Medulla oblongata (tissue), 1 donor: ENCODE data around the gene CAMSAP2.
"Not testable (repeated sequence)": the region's sequence is repeated elsewhere in the genome, so short reads cannot be mapped to it uniquely, and the experiment has no call there.

Source experiments
- DNase-seq: peaks from one replicate; pipeline ENCODE4 v3.0.0-alpha.2; 2015; ENCODE audit errors: extremely low spot score

CAMSAP2 gene

GRCh38 chr1:200738949-200739651 lies 407 bp downstream of the CAMSAP2 start:
- DNase-seq: peak; percentile 90

DNA sequence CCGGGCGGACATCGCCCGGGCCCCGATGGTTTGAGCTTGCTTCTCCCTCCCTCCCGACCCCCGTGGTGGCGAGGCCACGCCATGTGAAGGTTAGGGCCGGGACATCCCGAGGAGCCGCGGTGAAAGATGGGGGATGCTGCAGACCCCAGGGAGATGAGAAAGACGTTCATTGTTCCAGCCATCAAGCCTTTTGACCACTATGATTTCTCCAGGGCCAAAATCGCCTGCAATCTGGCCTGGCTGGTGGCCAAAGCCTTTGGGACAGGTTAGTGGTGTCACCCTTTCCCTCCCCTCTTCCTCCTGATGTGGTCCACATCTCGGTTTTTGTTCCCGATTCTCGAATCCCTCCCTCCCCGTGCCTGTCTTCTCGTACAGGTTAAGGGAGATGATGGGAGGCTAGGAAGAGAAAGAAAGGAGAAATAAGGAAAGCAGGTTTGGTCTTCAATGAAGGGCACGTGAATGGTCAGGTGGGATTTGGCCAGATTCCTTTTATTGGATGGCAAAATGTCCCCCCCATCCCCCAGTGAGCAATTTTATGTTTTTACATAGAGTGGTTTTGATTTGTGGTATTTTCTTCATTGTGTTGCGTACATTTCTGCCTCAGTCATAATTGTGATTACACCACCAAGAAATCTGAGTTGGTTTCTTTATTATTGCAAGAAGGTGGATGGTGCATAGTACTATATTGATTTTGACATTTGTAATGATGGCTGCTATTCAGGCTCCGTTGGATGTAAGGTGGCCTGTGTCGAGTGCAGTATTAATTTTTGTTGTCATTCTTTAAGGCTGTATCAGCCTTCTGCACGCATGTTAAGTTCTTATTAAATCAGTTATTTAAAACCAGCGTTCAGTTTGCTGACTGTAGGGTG lies 1.2 kb downstream of the CAMSAP2 start:
- peak; percentile 55 for DNase-seq

DNA sequence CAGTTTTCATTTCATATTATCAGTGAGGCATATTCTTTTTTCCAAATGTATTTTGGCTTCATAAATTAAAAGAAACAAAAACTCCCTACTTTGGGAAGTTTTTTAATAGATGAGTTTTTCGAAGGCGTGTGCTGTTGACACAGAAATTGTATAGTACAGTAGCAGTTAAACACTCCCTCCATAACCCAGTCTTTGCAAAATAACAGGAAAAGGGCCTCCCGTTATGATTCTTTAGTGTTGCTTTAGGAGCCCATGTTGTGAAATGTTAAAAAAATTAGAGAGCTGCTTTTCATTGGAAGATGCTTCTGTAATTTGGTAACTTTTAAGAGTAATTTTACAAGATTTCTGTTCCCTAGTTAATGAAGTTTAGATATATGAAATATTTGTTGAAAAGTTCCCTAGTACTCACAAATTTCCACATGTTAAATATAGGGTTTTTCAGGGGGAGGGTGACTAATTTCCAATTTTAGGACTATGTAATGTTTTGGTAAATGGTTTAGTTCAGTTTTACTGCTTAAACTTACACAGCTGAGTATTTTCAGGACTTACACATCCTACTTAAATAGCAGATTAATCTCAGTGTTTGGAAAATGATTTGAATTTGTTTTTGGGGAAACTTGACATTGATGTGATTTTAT lies 2.0 kb downstream of the CAMSAP2 start:
- DNase-seq: peak; percentile 24

- no peak for DNase-seq
These were observed 3.0 kb downstream of the CAMSAP2 start for GRCh38 chr1:200741551-200742207.

DNA sequence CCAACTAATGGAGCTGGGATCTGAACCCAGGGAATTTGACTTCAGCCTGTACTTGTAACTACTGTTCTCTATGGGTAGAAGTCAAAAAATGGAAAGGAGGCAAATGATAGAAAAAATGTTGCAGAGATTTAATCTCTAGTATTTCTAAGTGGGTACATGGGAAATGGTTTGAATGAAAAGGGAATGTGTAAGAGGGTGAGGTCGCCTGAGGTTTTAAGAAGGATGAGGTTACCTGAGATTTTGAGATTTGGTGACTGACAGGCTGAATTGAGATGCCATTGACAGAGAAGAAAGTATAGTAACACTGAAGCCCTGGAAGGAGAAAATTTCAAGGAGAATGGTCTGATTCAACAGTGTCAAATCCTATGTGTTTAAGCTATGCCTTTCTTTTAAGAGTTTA lies 5.5 kb downstream of the CAMSAP2 start:
- DNase-seq: no peak

- peak; percentile 80 for DNase-seq
These were observed 10.4 kb downstream of the CAMSAP2 start for GRCh38 chr1:200749090-200749489.

DNA sequence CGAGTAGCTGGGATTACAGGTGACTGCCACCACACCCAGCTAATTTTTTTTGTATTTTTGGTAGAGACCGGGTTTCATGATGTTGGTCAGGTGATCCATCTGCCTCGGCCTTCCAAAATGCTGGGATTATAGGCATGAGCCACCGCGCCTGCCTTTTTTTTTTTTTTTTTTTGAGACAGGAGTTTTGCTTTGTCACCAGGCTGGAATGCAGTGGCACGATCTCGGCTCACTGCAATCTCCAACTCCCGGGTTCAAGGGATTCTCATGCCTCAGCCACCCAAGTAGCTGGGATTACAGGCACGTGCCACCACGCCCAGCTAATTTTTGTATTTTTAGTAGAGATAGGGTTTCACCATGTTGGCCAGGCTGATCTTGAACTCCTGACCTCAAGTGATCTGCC lies 12.1 kb downstream of the CAMSAP2 start:
- DNase-seq: not testable (repeated sequence)

GRCh38 chr1:200751717-200752116 lies 13.0 kb downstream of the CAMSAP2 start:
- DNase-seq: no peak

DNA sequence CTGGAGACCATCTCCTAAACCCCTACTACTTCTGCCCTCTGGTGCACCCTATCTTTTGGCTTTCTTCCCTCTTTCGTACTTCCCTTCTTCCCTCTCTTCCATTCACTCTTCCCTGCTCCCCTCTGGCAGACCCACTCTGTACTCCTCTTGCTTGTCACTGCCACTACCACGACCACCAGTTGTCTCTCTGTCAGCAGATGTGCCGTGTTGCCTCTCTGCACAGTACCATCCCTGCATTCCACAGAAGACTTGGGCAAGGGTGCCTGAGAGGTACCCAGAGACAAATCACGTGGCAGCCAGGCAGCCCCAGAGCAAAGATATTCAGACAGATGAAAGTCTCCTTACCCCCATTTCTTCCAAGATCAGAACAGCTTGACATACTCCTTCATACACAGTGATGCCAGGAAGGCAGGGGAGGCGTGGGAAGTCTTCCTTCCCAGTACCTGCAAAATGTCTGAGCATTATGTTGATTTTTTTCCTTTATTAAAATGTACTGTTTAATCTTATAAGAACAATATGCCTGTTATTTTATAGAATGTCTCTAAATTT lies 15.0 kb downstream of the CAMSAP2 start:
- no peak for DNase-seq

DNA sequence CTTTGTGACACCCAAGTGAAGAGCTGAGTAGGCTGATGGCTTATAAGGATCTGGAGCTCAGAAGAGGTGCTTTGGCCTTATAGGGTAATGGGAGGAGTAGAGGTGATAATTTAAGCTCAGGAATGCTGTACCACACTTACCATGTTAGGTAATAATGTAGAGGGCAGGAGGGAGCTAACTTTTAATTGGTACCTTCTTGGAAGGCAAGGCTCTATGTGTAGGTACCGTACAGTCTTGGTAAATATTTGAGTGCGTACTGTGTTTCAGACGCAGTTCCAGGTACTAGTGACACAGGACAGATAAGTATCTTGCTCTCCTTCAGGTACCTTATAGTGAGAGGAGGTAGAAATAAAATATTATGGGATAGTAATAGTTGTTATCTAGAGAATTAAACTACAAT lies 16.8 kb downstream of the CAMSAP2 start:
- no peak for DNase-seq

DNA sequence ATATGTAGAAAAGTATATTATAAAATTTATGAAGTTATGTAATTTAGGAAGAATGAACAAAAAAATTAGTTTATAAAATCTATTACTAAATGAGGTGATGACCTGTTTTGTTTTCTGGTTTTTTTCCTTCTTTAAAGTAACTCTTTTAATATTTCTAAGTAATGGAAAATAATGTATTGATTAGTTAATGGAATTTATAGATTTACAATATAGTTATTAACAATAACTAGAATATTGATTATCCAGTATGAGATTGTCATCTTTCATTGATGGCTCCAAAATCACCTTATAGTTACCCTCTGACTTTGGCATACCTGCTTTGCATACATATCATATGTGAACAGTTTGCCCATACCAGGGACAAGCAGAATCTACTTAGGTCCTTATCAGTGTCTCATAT lies 23.4 kb downstream of the CAMSAP2 start:
- DNase-seq: no peak

DNA sequence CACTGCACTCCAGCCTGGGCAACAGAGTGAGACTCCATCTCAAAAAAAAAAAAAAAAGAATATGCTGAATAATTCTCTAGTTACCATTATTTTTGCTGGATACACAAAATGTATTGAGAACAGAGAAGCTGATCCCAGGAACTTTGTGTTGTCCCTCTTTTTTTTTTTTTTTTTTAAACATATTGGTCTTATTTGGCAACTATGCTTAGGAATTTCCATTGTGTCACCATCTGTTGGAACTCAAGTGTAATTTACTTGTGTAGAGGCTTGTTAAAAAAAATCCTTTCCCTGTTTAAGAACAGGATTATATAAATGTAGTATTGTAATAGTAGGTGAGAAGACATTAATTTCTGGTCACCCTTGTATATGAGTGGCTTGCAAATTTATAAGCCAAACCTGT lies 28.6 kb downstream of the CAMSAP2 start:
- no peak for DNase-seq

DNA sequence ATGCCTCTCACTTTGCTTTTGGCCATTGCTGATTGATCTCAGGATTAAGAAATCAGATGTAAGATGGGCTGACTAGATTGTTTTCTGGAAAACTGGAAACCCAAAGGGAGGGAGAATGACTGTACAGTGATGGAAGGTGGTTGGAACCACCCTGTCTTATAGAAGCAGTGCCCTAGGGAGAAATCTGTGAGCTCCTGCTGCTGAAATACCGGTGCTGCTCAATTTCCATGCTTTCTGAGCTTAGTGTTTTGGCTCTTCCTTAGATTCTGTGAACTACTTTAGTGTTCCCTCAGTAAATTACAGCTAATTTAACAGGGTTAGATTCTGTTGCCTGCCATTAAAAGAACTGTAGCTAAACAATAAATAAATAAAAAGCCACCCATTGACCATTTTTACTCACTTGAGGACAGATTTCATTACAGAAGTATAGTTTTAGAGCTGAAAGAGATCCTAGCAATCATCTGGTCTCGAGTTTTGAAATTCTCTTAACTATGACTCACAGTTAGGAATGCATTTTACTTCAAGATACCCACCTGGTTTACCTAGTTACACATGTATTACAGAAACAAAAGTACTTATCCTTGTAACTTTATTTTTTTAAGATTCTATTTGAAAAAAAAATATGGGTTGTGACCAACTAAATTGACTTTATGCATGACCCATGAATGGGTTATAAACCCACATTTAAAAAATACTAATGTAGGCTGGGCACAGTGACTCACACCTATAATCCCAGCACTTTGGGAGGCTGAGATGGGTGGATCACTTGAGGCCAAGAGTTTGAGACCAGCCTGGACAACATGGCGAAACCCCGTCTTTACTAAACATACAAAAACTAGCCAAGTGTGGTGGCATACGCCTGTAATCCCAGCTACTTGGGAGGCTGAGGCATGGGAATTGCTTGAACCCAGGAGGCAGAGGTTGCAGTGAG lies 33.2 kb downstream of the CAMSAP2 start:
- no peak for DNase-seq

- no peak for DNase-seq
These were observed 35.6 kb downstream of the CAMSAP2 start for GRCh38 chr1:200774311-200774710.

DNA sequence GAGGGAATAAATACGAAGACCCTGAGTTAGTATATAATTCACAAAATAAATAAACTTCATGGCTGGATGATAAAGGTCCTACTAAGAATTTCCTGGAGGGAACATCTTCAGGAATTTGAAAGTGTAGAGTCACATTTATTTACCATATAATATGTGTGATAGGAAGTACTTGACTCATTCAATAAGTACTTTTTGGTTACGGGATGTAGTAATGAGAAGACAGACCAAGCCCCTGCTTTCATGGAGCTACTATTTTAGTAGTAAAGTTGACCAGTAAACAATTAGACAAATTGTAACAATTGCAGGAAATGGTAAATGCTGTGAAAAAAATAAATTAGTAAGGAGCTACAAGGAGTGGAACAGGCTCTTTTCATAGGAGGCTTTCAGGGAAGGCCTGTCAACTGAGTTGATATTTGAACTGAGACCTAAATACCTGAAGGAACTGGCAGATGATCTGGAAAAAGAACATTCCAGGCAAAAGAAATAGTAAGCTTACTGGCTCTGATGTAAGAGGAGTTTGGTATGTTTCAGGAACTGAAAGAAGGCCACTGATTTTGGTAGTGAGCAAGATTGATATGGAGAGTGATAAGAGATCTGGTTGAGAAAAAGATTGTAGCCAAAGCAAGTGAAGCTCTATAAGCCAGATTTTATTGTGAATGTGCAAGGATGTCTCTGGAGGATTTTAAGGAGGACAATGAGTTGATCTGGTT lies 36.2 kb downstream of the CAMSAP2 start:
- no peak for DNase-seq

DNA sequence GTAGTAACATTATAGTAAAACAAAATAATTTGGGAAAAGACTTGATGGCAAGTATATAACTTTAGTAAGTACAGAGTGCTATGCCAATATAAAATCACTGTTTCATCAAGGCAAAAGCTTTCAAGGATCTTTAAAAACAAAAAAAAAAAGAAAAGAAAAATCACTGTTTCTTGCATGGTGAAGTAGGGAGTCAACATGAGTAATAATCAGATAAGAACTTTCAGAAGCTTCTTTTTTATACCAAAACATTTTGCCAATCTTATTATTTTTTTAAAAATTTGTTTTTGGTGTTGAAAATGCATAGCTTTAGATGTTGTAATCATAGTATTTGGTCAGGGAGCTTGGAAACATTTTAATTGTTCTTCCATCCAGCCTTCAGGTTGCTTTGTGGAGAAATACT lies 37.2 kb downstream of the CAMSAP2 start:
- no peak for DNase-seq

- no peak for DNase-seq
These were observed 38.3 kb downstream of the CAMSAP2 start for GRCh38 chr1:200776949-200777348.

DNA sequence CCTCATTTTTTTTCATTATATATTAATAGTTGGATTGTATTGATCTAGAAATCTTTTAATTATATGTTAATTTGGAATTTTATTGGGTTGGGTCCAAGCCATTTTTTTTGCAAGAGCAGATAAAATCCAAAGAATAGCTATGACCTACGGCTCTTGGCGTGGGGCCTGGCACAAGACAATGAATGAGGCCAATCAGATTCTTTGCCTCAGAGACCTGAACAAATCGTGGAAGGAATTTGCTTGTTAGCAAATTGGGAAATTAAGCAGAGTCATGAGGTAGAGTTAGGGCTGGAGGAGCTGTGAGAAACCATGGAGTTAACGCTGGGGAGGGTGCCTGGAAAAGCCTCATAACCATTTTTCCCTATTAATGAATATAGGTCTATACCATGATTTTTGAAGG lies 40.1 kb downstream of the CAMSAP2 start:
- no peak for DNase-seq

GRCh38 chr1:200779326-200779725 lies 40.6 kb downstream of the CAMSAP2 start:
- DNase-seq: no peak
